IMR-90 (cell line): ENCODE data around the gene RAD51B. TPM values are rescaled to one million over a fixed set of nuclear protein-coding genes. Genes with fewer than 3 reads are reported as not detected.

Experiments used
- ATAC-seq: fragments of 200-7000 bp; cut with Tn5 transposase; 2 replicates; pipeline ENCODE4 v1.9.1; 2020; ENCODE audit warnings: low read depth, mild to moderate bottlenecking, moderate library complexity
- BruUV-seq: library from RNA; stranded (reverse); fragments of 400-500 nt; replicated peaks from 2 replicates; lab custom pipeline; 2021; lab: Mats Ljungman, UMichigan
- CTCF ChIA-PET: fragments of 300-600 bp; formaldehyde crosslinking; extraction: SDS; loops from one replicate; lab custom pipeline; 2021; ENCODE audit warnings: antibody characterized with exemption; lab: Yijun Ruan, JAX
- POLR2A ChIA-PET: fragments of 300-600 bp; sonication (Branson Sonifier 250); formaldehyde crosslinking; loops from one replicate; lab custom pipeline; 2022; ENCODE audit warnings: antibody characterized with exemption; ENCODE audit not compliant: unreplicated experiment; lab: Charles Lee
- DNase-seq: peaks from one replicate; pipeline ENCODE4 v3.0.0; 2013
- H2AFZ ChIP-seq: replicated peaks from 2 replicates; pipeline ENCODE3; 2013; ENCODE audit warnings: low read length, mild to moderate bottlenecking; ENCODE audit not compliant: poor library complexity
- H2AK5ac ChIP-seq: 2 replicates; pipeline ENCODE4 v1.6.1; 2013; ENCODE audit warnings: low read depth, low read length, inconsistent platforms
- H2AK9ac ChIP-seq: replicated peaks from 2 replicates; pipeline ENCODE3; 2013; ENCODE audit warnings: mild to moderate bottlenecking, low read depth, low read length, moderate library complexity; ENCODE audit not compliant: poor library complexity
- H2BK120ac ChIP-seq: 2 replicates; pipeline ENCODE4 v1.6.1; 2013; ENCODE audit warnings: low read depth, low read length, inconsistent platforms
- H2BK15ac ChIP-seq: 3 replicates; pipeline ENCODE4 v1.6.1; 2013; ENCODE audit warnings: low read depth, low read length, inconsistent platforms
- H2BK20ac ChIP-seq: 2 replicates; pipeline ENCODE4 v1.6.1; 2013; ENCODE audit warnings: low read depth, mild to moderate bottlenecking, inconsistent platforms, low read length, moderate library complexity
- H2BK5ac ChIP-seq: 2 replicates; pipeline ENCODE4 v1.6.1; 2013; ENCODE audit warnings: mild to moderate bottlenecking, low read depth, low read length, inconsistent platforms; ENCODE audit not compliant: poor library complexity, severe bottlenecking
- H3K14ac ChIP-seq: replicated peaks from 2 replicates; pipeline ENCODE4 v1.6.1; 2013; ENCODE audit warnings: low read depth, low read length, inconsistent platforms
- H3K18ac ChIP-seq: 2 replicates; pipeline ENCODE4 v1.6.1; 2013; ENCODE audit warnings: low read depth, low read length, control low read depth
- H3K23ac ChIP-seq: 2 replicates; pipeline ENCODE4 v1.6.1; 2013; ENCODE audit warnings: low read depth, low read length, inconsistent platforms
- H3K27ac ChIP-seq: 2 replicates; pipeline ENCODE4 v1.5.1; 2013; ENCODE audit warnings: mild to moderate bottlenecking, control low read depth, low read length; ENCODE audit not compliant: insufficient read depth
- H3K27me3 ChIP-seq: 2 replicates; pipeline ENCODE4 v1.6.1; 2013; ENCODE audit warnings: low read length; ENCODE audit not compliant: control insufficient read depth, insufficient read depth
- H3K36me3 ChIP-seq: 2 replicates; pipeline ENCODE4 v1.6.1; 2013; ENCODE audit warnings: low read length, mixed read lengths; ENCODE audit not compliant: control insufficient read depth, insufficient read depth
- H3K4ac ChIP-seq: 2 replicates; pipeline ENCODE4 v1.6.1; 2013; ENCODE audit warnings: low read depth, low read length, inconsistent platforms
- H3K4me1 ChIP-seq: 2 replicates; pipeline ENCODE4 v1.6.1; 2013; ENCODE audit warnings: low read length, mixed read lengths; ENCODE audit not compliant: control insufficient read depth, insufficient read depth
- H3K4me2 ChIP-seq: 2 replicates; pipeline ENCODE4 v1.6.1; 2013; ENCODE audit warnings: low read depth, mild to moderate bottlenecking, control low read depth, low read length, moderate library complexity
- H3K4me3 ChIP-seq: 2 replicates; pipeline ENCODE4 v1.5.1; 2013; ENCODE audit warnings: low read depth, mild to moderate bottlenecking, control low read depth, low read length, moderate library complexity; ENCODE audit not compliant: insufficient read depth
- H3K56ac ChIP-seq: 2 replicates; pipeline ENCODE4 v1.6.1; 2013; ENCODE audit warnings: low read length, inconsistent platforms; ENCODE audit not compliant: insufficient read depth; ENCODE audit errors: extremely low read depth
- H3K79me1 ChIP-seq, 2 experiments: 2 replicates each; pipeline ENCODE4 v1.6.1; 2013; ENCODE audit warnings: low read length in 2 of 2, inconsistent platforms in 1 of 2, low read depth in 1 of 2
- H3K9ac ChIP-seq: 2 replicates; pipeline ENCODE4 v1.6.1; 2013; ENCODE audit warnings: low read depth, low read length, control low read depth
- H3K9me1 ChIP-seq: 2 replicates; pipeline ENCODE4 v1.6.1; 2013; ENCODE audit warnings: low read length, inconsistent platforms; ENCODE audit not compliant: insufficient read depth
- H3K9me3 ChIP-seq: 2 replicates; pipeline ENCODE4 v1.6.1; 2013; ENCODE audit warnings: low read length; ENCODE audit not compliant: control insufficient read depth, insufficient read depth
- H4K20me1 ChIP-seq: 2 replicates; pipeline ENCODE4 v1.6.1; 2013; ENCODE audit warnings: low read length, inconsistent platforms; ENCODE audit not compliant: insufficient read depth
- H4K5ac ChIP-seq: 2 replicates; pipeline ENCODE4 v1.6.1; 2013; ENCODE audit warnings: mild to moderate bottlenecking, low read depth, low read length, control low read depth
- H4K8ac ChIP-seq, 2 experiments: 2 replicates each; pipeline ENCODE4 v1.6.1; 2013; ENCODE audit warnings: low read depth in 2 of 2, low read length in 2 of 2, control low read depth in 1 of 2, inconsistent platforms in 1 of 2
- H4K91ac ChIP-seq: 2 replicates; pipeline ENCODE4 v1.6.1; 2013; ENCODE audit warnings: low read depth, low read length, inconsistent platforms; ENCODE audit not compliant: insufficient read depth
- ELK1 ChIP-seq: fragments of 150-350 bp; IDR thresholded peaks from 2 replicates; pipeline ENCODE4 v1.6.1; 2016; ENCODE audit warnings: low read depth, mild to moderate bottlenecking, low read length, moderate library complexity, borderline replicate concordance
- RAD21 ChIP-seq: IDR thresholded peaks from 2 replicates; pipeline ENCODE4 v1.6.1; 2012; ENCODE audit warnings: low read length, improper control_type of control experiment
- WGBS, 2 experiments: methylation state at CpG; one replicate each; pipeline versions ENCODE4 v1.1.5 to v1.1.7; 2013; ENCODE audit warnings: missing lambda C conversion rate in 2 of 2; ENCODE audit not compliant: insufficient read length in 1 of 2; ENCODE audit errors: extremely low coverage in 2 of 2; 5-methylcytosine and 5-hydroxymethylcytosine counted together
- dilution Hi-C: fragments of 300-500 bp; cut with HindIII; formaldehyde crosslinking; loops from one replicate; pipeline ENCODE4 v1.14.3; 2018; ENCODE audit warnings: low sequenced_read_pairs; ENCODE audit not compliant: unreplicated experiment
- in situ Hi-C: fragments of 300-500 bp; cut with MboI; formaldehyde crosslinking; loops from 3 replicates; pipeline ENCODE4 v1.14.3; 2019; ENCODE audit warnings: low sequenced_read_pairs, inconsistent platforms, mixed read lengths
- intact Hi-C: fragments of 100-400 bp; cut with micrococcal nuclease; formaldehyde crosslinking; loops from 2 replicates; pipeline ENCODE4 v1.10.0; 2022
- polyA plus RNA-seq, 3 experiments: library from polyadenylated mRNA; depleted of rRNA; stranded (reverse); fragments of >200 nt; gene quantifications; 2 replicates each; pipeline ENCODE4 v1.2.3, GENCODE V29; 2012; ENCODE audit warnings: low replicate concordance in 1 of 3
- total RNA-seq: library from RNA; depleted of rRNA; stranded (reverse); fragments of >200 nt; gene quantifications from 2 replicates; pipeline ENCODE4 v1.2.3, GENCODE V29; 2012

The RAD51B gene
- total and polyA plus RNA-seq, 2 of the 4 experiments (the other 2 are of a cell fraction): 5.1 to 18.8 TPM

GRCh38 chr14:68420350-68420749 lies 600.8 kb downstream of the RAD51B start:
- H3K9me1 ChIP-seq: no peaks in the 10 kb centered on the region
- TF ChIP-seq RAD21: no peak
- no peak for TF ChIP-seq ELK1
- H2BK20ac ChIP-seq: no peak overlapping the region
- H3K4ac ChIP-seq: no peak overlapping the region
- H3K27ac ChIP-seq: no peak overlapping the region
- dilution Hi-C loops: no loop called here
- BruUV-seq: no TSS peak
- no peaks in the 10 kb centered on the region for H3K79me1 ChIP-seq
- no peak overlapping the region for H2AK5ac ChIP-seq
- no peaks in the 10 kb centered on the region for H4K20me1 ChIP-seq
- H3K36me3 ChIP-seq: no peaks in the 10 kb centered on the region
- ATAC-seq: no peak
- no peak overlapping the region for H3K4me3 ChIP-seq
- ChIA-PET CTCF (no interaction called here), POLR2A (no interaction called here)
- WGBS, 2 experiments: no CpG with 5 or more reads among the region's 5 CpGs
- H3K56ac ChIP-seq: no peak overlapping the region
- H3K4me2 ChIP-seq: no peak overlapping the region
- no peak overlapping the region for H2BK120ac ChIP-seq
- no peak overlapping the region for H3K18ac ChIP-seq
- H4K8ac ChIP-seq: no peak overlapping the region
- no peaks in the 10 kb centered on the region for H3K27me3 ChIP-seq
- no peaks in the 10 kb centered on the region for H3K4me1 ChIP-seq
- H3K14ac ChIP-seq: no peak overlapping the region
- H4K5ac ChIP-seq: no peak overlapping the region
- no peak overlapping the region for H2BK15ac ChIP-seq
- intact Hi-C loops: no loop called here
- no peak for DNase-seq
- H2AK9ac ChIP-seq: no peak overlapping the region
- in situ Hi-C loops: no loop called here
- H3K23ac ChIP-seq: no peak overlapping the region
- no peak overlapping the region for H2AFZ ChIP-seq
- no peak overlapping the region for H3K9ac ChIP-seq
- no peak overlapping the region for H4K91ac ChIP-seq
- no peaks in the 10 kb centered on the region for H3K9me3 ChIP-seq
- no peak overlapping the region for H2BK5ac ChIP-seq
